Measurements from ENCODE around the gene AKAP7.

The AKAP7 gene

GRCh38 chr6:131331151-131331550 is 195.9 kb downstream of the AKAP7 start:
- TF ChIP-seq EZH2 (IDR thresholded peaks at IDR 0.05), result no peak
- no peak for TF ChIP-seq POLR2AphosphoS5 (IDR thresholded peaks at IDR 0.05; ENCODE audit: borderline replicate concordance, low read depth, low read length)
- TF ChIP-seq FOXP2 (optimal IDR thresholded peaks at IDR 0.05; ENCODE audit: control extremely low read depth, extremely low read length, insufficient read depth), result no peak

GRCh38 chr6:131331873-131332781 is 196.9 kb downstream of the AKAP7 start:
- no peaks in the 10 kb centered on the region for H3K36me3 ChIP-seq (ENCODE audit: insufficient read depth, low read length)
- H3K9me3 ChIP-seq (ENCODE audit: low read depth, low read length), result no peaks in the 10 kb centered on the region
- H3K4me3 ChIP-seq, result no peak overlapping the region
- H3K9ac ChIP-seq (ENCODE audit: insufficient read length), result no peak overlapping the region
- H3K27ac ChIP-seq, result no peak overlapping the region
- DNase-seq (ENCODE audit: low read depth, low spot score), result no peak
- no peak for TF ChIP-seq POLR2AphosphoS5 (IDR thresholded peaks at IDR 0.05; ENCODE audit: borderline replicate concordance, low read depth, low read length)
- no peak for TF ChIP-seq FOXP2 (optimal IDR thresholded peaks at IDR 0.05; ENCODE audit: control extremely low read depth, extremely low read length, insufficient read depth)
- TF ChIP-seq EZH2 (IDR thresholded peaks at IDR 0.05), result no peak

More at GRCh38 chr6:131331151-131331550, 195.9 kb downstream of the AKAP7 start:
- DNase-seq (ENCODE audit: low read depth, low spot score), result no peak
- H3K27ac ChIP-seq, result no peak overlapping the region
- H3K9ac ChIP-seq (ENCODE audit: insufficient read length), result no peak overlapping the region
- H3K4me3 ChIP-seq, result no peak overlapping the region
- H3K36me3 ChIP-seq (ENCODE audit: insufficient read depth, low read length), result no peaks in the 10 kb centered on the region
- H3K9me3 ChIP-seq (ENCODE audit: low read depth, low read length), result no peaks in the 10 kb centered on the region
